Subcutaneous abdominal adipose tissue (tissue), 5 donors: ENCODE data around the gene VMO1.

Source experiments
- H3K27ac ChIP-seq: one replicate; pipeline ENCODE4 v1.7.0; 2013; ENCODE audit warnings: low read depth, mild to moderate bottlenecking, inconsistent platforms, low read length, moderate library complexity
- H3K27me3 ChIP-seq, 5 donors: one replicate each; pipeline ENCODE4 v1.7.0; 2013; ENCODE audit warnings: low read length in 5 of 5, inconsistent platforms in 1 of 5; ENCODE audit not compliant: control insufficient read depth in 5 of 5, insufficient read depth in 4 of 5
- H3K36me3 ChIP-seq, 5 donors: one replicate each; pipeline ENCODE4 v1.7.0; 2013; ENCODE audit warnings: low read length in 5 of 5; ENCODE audit not compliant: control insufficient read depth in 5 of 5, insufficient read depth in 5 of 5
- H3K4me1 ChIP-seq, 5 donors: one replicate each; pipeline ENCODE4 v1.7.0; 2013; ENCODE audit warnings: low read length in 5 of 5, mild to moderate bottlenecking in 3 of 5, moderate library complexity in 1 of 5; ENCODE audit not compliant: control insufficient read depth in 5 of 5, insufficient read depth in 5 of 5
- H3K4me3 ChIP-seq, 5 donors: one replicate each; pipeline ENCODE4 v1.7.0; 2013; ENCODE audit warnings: low read length in 5 of 5, low read depth in 1 of 5
- H3K9ac ChIP-seq, 5 donors: one replicate each; pipeline ENCODE4 v1.7.0; 2013; ENCODE audit warnings: low read length in 5 of 5, mild to moderate bottlenecking in 4 of 5, moderate library complexity in 3 of 5
- H3K9me3 ChIP-seq, 5 donors: one replicate each; pipeline ENCODE4 v1.7.0; 2013; ENCODE audit warnings: low read length in 5 of 5; ENCODE audit not compliant: control insufficient read depth in 5 of 5
- donor health status: healthy.
- donor health status: healthy.
- donor health status: healthy.
- donor health status: healthy.
- donor health status: healthy.

The VMO1 gene

DNA sequence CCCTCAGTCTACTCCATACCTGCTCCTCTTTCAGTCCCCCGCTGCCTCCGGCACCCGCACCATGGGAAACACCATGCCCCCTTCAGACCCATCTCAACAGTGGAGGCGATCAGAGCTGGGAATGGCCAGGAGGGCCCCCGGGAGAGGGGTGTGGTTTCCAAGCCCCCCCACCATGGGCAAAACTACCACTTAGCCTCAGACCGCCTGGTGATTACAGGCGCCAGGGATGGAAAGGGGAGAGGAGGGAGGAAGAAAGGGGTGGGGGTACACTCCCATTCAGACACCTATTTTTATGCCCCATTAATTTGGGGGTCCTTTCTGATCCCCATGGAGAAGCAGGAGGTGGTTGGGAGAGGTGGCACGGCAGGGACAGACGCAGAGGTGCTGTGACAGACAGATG lies 16.1 kb upstream of the VMO1 start, which contains the start of gene C17orf114:
Gene C17orf114, minus strand, starts transcription at position 101 of the 400 bp plus-strand sequence.
- no peak within 1 kb of the TSS for H3K27ac ChIP-seq
- peaks cover 0 to 23% (median 18%) of the 10 kb centered on the region in 5 donors for H3K36me3 ChIP-seq

GRCh38 chr17:4800462-4801196 lies 14.5 kb upstream of the VMO1 start:
- Histone ChIP-seq H3K27me3 (no peaks in the 10 kb centered on the region), H3K27ac (no peak overlapping the region), H3K9me3 (no peaks in the 10 kb centered on the region), H3K9ac (no peak overlapping the region), H3K4me3 (no peak overlapping the region), H3K36me3 (peaks cover 0 to 25% (median 19%) of the 10 kb centered on the region in 5 donors), H3K4me1 (peaks cover 0 to 17% (median 10%) of the 10 kb centered on the region in 5 donors)

More for the DNA sequence above, 16.1 kb upstream of the VMO1 start, which contains the start of gene C17orf114:
- H3K27me3 ChIP-seq: no peaks in the 10 kb centered on the region
- no peaks in the 10 kb centered on the region for H3K9me3 ChIP-seq
- H3K9ac ChIP-seq: peak within 1 kb of the TSS in 1 of 5 donors; percentile 17
- no peak within 1 kb of the TSS for H3K4me3 ChIP-seq
- peaks cover 0 to 9% (median 6%) of the 10 kb centered on the region in 5 donors for H3K4me1 ChIP-seq

- Histone ChIP-seq H3K27me3 (no peaks in the 10 kb centered on the region), H3K4me3 (peak overlapping the region; percentile 80 to 100 (median 84)), H3K4me1 (peaks cover 0 to 17% (median 10%) of the 10 kb centered on the region in 5 donors), H3K9ac (peak overlapping the region; percentile 42 to 91 (median 69)), H3K9me3 (no peaks in the 10 kb centered on the region), H3K36me3 (peaks cover 0 to 25% (median 19%) of the 10 kb centered on the region in 5 donors), H3K27ac (peak overlapping the region; percentile 68)
These were observed 10.4 kb upstream of the VMO1 start for GRCh38 chr17:4796552-4796920.

DNA sequence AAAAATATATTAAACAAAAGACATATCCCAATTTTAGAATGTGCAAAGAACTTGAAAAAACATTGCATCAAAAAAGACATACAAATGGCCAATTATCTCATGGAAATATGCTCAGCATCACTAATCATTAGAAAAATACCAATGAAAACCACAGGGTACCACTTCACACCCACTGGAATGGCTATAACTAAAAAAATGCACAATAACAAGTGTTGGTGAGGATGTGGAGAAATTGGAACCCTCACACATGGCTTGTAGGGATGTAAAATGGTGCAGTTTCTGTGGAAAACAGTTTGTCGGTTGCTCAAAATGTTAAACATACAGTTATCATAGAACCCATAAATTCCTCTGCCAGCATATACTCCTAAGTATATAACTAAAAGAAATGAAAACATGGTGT lies 9.0 kb upstream of the VMO1 start:
- Histone ChIP-seq H3K36me3 (peaks cover 0 to 22% (median 19%) of the 10 kb centered on the region in 5 donors), H3K9ac (no peak overlapping the region), H3K27ac (no peak overlapping the region), H3K4me1 (peaks cover 5 to 22% (median 15%) of the 10 kb centered on the region in 5 donors), H3K9me3 (no peaks in the 10 kb centered on the region), H3K4me3 (no peak overlapping the region), H3K27me3 (no peaks in the 10 kb centered on the region)

DNA sequence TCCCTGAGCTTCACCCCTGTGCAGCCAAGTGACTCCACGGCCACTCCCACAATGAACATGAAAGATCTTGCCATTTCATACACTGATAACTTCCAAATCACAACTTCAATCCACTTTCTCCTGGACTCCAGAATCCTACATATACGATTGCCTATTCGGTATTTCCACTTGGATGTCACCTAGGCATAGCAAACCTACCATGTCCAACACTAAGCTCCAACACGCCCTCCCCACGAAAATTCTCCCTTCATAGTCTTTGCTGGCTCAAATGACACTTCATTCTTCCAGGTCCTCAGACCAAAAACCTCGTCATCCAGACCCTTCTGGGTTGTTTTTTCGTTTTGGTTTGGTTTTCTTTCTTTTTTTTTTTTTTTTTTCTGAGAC lies 4.5 kb upstream of the VMO1 start:
- Histone ChIP-seq H3K9me3 (no peaks in the 10 kb centered on the region), H3K4me3 (peak overlapping the region; percentile 57 to 89 (median 77)), H3K27ac (peak overlapping the region; percentile 63), H3K9ac (peak overlapping the region in 4 of 5 donors; percentile 78 to 83 (median 81)), H3K4me1 (peaks cover 7 to 48% (median 42%) of the 10 kb centered on the region in 5 donors), H3K36me3 (no peaks in the 10 kb centered on the region), H3K27me3 (peaks cover 0 to 7% (median 5%) of the 10 kb centered on the region in 5 donors)

DNA sequence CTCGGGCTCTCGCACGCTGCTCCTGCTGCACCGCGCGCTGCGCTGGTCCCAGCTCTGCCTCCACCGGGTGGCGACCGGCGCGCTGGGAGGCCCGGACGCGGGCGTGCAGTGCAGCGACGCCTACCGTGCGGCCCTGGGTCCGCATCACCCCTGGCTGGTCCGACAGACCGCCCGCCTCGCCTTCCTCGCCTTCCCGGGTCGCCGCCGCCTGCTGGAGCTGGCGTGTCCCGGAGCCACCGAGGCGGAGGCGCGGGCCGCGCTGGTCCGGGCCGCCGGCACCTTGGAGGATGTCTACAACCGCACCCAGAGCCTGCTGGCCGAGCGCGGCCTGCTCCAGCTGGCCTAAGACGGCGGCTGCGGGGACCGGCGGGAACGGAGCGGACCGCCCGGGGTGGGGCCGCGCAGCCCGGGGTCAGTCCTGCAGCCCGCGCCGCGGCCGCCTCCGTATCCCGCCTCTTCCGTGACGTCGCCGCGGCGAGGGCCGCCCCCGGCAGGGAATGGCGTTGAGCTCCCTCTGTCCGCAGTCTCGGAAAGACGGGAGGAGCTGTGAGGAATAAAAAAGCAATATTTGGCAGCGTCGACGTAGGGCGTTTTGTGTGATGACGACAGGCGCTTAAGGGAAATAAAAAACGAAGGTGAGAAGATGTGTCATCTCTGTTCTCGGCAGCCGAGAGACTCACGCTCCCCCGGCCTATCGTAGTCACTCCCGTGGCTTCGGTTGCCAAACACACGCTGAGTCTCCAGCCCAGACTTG lies 4.0 kb upstream of the VMO1 start:
- H3K4me3 ChIP-seq: peak overlapping the region; percentile 57 to 89 (median 77)
- peak overlapping the region in 4 of 5 donors; percentile 78 to 83 (median 81) for H3K9ac ChIP-seq
- peak overlapping the region; percentile 63 for H3K27ac ChIP-seq
- H3K36me3 ChIP-seq: no peaks in the 10 kb centered on the region
- no peaks in the 10 kb centered on the region for H3K9me3 ChIP-seq
- H3K27me3 ChIP-seq: peaks cover 5 to 13% (median 10%) of the 10 kb centered on the region in 5 donors
- H3K4me1 ChIP-seq: peaks cover 7 to 53% (median 47%) of the 10 kb centered on the region in 5 donors

- Histone ChIP-seq H3K36me3 (no peaks in the 10 kb centered on the region), H3K4me1 (peaks cover 7 to 55% (median 48%) of the 10 kb centered on the region in 5 donors), H3K9me3 (no peaks in the 10 kb centered on the region), H3K27me3 (peaks cover 5 to 13% (median 10%) of the 10 kb centered on the region in 5 donors), H3K9ac (peak overlapping the region in 4 of 5 donors; percentile 78 to 83 (median 81)), H3K4me3 (peak overlapping the region in 4 of 5 donors; percentile 57 to 78 (median 76)), H3K27ac (peak overlapping the region; percentile 63)
These were observed 3.5 kb upstream of the VMO1 start for GRCh38 chr17:4789701-4789950.

DNA sequence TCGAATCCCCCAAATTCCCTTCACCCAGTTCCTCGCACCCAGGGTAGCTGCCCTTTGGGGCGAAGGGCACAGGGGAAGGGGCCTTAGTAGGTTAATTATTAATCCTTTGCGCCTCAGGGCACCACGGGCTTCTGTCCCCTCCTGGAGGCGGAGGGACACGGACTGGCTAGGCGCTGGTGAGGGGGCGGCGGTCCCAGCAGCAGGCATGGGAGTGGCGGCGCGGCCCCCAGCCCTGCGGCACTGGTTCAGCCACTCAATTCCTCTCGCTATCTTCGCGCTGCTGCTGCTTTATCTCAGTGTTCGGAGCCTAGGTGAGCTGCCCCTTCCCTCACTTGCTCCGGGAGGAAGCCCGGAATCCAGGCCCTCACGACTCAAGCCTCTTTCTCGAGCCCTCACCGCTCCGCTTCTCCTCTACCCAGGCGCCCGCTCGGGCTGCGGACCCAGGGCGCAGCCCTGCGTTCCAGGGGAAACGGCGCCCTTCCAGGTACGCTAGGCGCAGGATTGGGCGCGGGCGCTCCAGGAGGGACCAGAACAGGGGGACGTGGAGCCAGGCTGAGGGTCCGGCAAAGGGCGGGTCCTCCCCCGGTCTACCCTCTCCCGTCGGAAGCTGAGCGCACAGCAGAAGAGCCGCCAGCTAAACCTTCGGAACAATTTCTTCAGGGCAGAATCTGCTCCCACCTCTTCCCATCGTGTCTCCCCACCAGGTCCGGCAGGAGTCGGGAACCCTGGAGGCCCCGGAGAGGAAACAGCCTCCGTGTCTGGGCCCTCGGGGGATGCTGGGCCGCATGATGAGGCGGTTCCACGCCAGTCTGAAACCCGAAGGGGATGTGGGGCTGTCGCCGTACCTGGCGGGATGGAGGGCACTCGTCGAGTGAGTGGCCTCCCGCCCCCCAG lies 2.9 kb upstream of the VMO1 start, which contains the start of gene GLTPD2:
Gene GLTPD2, plus strand, starts transcription at position 158 of the 894 bp plus-strand sequence. Its CDS starts 48 bp downstream, at position 206.
- Histone ChIP-seq H3K4me3 (peak within 1 kb of the TSS in 4 of 5 donors; percentile 57 to 78 (median 76)), H3K27ac (peak within 1 kb of the TSS; percentile 63), H3K9me3 (no peaks in the 10 kb centered on the region), H3K9ac (peak within 1 kb of the TSS in 4 of 5 donors; percentile 78 to 83 (median 81)), H3K36me3 (no peaks in the 10 kb centered on the region), H3K27me3 (peaks cover 8 to 15% (median 13%) of the 10 kb centered on the region in 5 donors), H3K4me1 (peaks cover 7 to 55% (median 48%) of the 10 kb centered on the region in 5 donors)

- Histone ChIP-seq H3K36me3 (no peaks in the 10 kb centered on the region), H3K27me3 (peaks cover 8 to 18% (median 15%) of the 10 kb centered on the region in 5 donors), H3K4me1 (peaks cover 7 to 55% (median 48%) of the 10 kb centered on the region in 5 donors), H3K4me3 (peak overlapping the region in 3 of 5 donors; percentile 75 to 78 (median 77)), H3K9me3 (no peaks in the 10 kb centered on the region), H3K27ac (no peak overlapping the region), H3K9ac (no peak overlapping the region)
These were observed 2.1 kb upstream of the VMO1 start for GRCh38 chr17:4788159-4788806.
